GM19372 (cell line): ENCODE measurements around the gene ZNF816.
"Not testable (repeated sequence)": the region's sequence is repeated elsewhere in the genome, so short reads cannot be mapped to it uniquely, and the experiment has no call there.

Experiments used
- ATAC-seq: cut with Tn5 transposase; IDR thresholded peaks from one replicate; pipeline ENCODE4 v1.9.1; 2021; ENCODE audit warnings: mild to moderate bottlenecking, low read depth, moderate library complexity; ENCODE audit not compliant: unreplicated experiment

The ZNF816 gene

DNA sequence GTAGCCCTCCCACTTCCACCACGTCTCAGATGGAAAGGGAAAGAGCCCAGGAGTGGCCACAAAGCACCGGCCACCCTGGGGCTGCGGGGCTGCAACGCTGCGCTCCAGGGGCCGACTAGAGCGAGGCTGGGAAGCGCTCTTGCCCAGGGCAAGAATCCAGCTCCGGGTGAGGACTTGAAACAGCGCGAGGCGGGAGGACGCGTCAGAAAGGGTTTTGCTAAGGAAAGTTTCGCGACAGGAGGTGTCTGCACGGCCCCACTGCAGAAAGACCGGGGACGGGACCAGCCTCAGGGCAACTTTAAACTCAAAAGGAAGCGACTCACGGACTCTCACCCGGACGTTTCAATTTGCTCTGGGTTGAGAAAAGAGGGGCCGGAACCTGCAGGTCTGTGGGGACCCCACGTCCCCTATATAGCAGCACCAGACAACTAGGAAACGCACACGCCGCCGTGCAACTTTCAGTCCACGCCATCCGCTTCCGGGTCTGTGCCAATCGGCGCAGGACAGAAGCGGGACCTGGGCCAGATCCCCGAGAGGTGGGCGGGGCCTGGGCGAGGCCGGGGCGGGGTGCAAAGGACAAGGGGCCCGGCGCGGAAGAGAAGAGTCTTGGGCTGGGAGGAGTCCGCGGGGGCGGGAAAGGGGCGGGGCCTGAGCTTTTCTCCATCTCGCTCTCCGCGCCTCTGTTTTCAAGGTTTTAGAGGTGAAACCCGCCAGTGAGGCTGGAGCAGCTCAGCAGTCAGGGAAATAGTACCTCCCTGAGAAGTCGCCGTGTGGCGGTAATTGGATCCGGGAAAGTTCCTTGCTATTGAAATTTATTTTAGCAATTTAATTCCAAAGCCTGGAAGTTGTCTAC, at the start of gene ZNF816:
Gene ZNF816 (minus strand): TSS at position 488 of the 853 bp plus-strand sequence. CDS start 6,792 bp downstream, outside the sequence.
- peak; percentile 98 for ATAC-seq

- no peak for ATAC-seq
Observed at GRCh38 chr19:53012006-53012405, 49.3 kb upstream of the ZNF816 start.

- ATAC-seq: no peak
Observed at GRCh38 chr19:53010494-53010893, 47.8 kb upstream of the ZNF816 start.

- ATAC-seq: no peak
Observed at GRCh38 chr19:53008061-53008778, 45.5 kb upstream of the ZNF816 start.

GRCh38 chr19:53007606-53008005, 44.9 kb upstream of the ZNF816 start:
- ATAC-seq: no peak

DNA sequence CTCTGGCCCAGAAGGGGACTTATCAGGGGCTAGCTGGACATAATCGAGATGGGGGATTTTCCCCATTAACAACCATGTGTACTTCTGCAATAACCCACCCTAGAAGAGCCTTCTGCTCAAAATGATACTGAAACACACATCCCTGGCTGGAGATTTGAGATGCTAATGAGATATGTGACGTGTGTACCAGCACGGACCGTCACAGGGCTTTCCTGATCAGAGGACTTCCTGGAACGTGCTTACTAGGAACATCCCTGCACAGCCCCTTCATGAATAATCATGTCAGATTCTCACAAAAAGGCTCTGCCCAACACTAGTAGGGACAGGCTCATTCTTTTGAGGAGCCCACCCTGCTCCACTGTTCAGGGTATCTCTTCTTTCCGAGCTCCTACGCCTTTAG, 44.5 kb upstream of the ZNF816 start:
- ATAC-seq: no peak

DNA sequence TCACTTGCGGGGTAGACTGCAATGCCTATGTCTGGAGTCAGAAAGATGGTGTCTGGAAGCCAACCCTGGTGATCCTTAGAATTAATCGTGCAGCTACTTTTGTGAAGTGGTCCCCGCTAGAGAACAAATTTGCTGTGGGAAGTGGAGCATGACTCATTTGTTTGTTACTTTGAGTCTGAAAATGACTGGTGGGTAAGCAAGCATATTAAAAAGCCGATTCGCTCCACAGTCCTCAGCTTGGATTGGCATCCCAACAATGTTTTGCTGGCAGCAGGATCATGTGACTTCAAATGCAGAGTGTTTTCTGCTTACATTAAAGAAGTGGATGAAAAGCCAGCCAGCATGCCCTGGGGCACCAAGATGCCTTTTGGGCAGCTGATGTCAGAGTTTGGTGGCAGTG, 41.6 kb upstream of the ZNF816 start:
- no peak for ATAC-seq

DNA sequence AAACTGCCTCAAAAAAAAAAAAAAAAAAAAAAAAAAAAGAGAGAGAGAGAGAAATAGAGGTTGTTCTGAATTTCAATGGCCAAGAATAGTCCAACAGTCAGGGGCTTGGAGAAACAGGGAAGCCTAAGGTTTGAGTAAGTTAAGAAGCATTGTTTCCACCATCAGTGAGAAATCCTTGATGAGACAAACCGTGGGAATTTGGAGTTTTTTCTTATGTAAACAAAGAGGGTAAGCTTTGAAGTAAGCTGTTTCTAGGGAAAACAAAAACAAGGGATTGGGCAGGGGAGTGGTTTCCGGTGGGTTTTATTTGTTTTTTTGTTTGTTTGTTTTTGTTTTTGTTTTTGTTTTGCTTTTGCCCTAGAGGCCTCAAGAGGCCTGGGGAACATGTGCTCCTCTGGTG, 39.8 kb upstream of the ZNF816 start:
- no peak for ATAC-seq

DNA sequence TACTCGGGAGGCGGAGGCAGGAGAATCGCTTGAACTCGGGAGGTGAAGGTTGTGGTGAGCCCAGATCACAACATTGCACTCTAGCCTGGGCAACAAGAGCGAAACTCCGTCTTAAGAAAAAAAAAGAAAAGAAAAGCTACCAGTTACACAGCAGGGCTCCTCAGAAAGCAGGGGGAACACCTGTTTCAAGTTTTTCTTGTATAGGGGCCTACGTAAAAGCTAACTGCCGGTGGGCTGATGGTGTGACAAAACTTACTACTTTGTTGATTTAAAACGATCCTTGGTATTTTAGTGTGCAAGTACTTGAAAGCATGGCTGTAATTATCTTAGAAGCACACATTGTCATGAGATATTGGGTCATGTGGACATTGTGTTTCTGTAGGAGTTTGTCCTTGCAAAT, 35.3 kb upstream of the ZNF816 start:
- no peak for ATAC-seq

DNA sequence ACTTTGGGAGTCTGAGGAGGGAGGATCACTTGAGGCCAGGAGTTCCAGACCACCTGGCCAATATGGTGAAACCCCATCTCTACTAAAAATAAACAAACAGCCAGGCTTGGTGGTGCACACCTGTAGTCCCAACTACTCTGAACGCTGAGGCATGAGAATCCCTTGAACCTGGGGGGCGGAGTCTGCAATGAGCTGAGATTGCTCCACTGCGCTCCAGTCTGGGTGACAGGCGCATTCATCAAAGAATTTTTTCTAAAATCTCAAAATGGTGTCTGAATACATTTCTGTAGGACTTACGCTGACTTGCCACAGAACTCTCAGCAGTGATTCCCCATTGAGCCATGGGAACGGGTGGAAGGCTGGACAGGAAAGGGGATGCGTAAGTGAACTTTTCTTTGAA, 33.0 kb upstream of the ZNF816 start:
- ATAC-seq: no peak

DNA sequence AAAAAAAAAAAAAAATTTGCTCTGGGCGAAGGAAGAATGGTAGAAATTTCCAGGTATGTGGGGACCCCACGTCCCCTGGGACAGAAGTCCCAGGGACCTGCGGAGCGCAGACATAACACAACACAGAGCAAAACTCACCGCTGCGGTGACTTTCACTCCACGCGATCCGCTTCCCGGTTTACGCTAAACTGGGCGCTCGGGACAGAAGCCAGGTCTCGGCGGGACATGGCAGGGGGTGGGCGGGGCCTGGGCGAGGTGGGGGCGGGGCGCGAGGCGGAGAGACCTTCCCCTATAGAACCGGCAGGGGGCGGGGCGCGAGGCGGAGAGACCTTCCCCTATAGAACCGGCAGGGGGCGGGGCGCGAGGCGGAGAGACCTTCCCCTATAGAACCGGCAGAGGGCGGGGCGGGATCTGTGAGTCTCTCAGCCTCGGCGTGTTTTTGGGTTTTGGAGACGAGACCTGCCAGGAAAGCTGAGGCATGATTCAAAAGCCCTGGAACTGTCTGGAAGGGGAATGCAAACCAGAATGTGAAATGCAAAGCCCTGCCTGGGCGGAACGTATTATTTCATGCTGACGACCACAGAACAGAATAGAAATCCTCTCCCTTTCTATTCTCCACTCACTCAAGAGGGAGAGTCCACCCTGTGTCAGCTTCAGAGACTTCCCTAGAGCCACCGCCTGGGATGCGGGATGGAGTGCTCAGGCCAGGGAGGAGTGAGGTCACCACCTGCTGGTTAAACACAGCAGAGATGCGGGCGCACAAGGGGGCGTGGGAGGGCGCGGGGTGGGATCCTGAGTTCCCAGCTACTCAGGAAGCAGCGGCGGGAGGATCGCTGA, 30.9 kb upstream of the ZNF816 start:
- no peak for ATAC-seq

DNA sequence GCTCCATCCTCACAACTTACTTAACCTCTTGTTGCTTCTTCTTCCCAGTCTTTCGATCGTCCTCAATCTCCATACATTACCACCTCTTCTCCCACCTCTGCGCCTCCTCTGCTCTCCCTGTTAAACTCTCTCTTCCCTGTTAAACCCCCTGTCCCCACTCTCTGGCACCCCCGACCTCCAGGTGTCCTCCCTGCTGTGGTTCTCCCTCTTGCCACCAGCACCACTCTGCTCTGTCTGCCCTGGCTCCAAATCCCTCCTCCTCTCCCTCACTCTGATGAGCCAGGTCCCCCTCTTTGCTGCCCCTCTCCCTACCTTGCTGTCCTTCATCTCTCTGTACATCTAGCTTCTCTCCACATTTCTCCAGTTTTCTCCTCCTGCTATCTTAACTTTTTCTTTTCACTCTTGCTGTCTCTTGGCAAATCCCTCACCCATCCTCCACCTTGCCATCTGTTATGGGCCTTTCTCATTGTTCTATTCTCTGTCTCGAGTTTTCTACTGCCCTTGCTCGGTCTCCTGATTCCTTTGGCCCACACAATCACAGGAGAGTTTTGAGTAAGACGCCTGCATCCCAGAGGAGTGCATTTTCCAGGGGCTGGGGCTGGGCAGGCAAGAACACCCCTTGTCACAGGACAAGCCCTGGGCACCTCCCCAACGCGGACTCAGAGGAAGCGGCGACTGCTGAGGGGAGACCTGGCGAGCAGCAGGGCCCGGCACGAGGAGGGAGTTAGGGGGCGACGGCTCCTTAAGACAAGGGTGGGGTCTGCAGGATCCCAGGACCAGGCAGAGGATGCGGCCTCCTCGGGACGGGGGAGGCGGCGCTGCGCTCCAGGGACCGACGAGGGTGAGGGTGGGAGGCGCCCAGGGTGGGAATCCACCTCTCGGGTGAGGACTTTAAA, 29.7 kb upstream of the ZNF816 start:
- no peak for ATAC-seq

GRCh38 chr19:52991484-52991883, 28.8 kb upstream of the ZNF816 start:
- no peak for ATAC-seq

- no peak for ATAC-seq
Observed at GRCh38 chr19:52990759-52991418, 28.2 kb upstream of the ZNF816 start.

GRCh38 chr19:52988506-52988905, 25.8 kb upstream of the ZNF816 start:
- no peak for ATAC-seq

GRCh38 chr19:52987221-52987620, 24.5 kb upstream of the ZNF816 start:
- no peak for ATAC-seq

DNA sequence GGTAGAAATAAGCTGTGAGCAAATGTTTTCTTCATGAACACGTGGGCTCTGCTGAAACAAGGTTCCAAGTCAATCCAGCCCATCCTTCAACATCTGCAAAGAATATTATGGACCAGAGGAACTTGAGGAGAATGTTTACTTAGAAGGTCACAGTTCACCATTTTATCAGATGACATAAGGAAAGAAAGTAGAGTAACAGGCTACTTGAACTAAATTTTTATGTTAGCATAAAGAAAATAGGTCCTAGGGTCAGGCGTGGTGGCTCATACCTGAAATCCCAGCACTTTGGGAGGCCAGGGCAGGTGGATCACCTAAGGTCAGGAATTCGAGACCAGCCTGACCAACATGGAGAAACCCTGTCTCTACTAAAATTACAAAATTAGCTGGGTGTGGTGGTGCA, 20.5 kb upstream of the ZNF816 start:
- not testable (repeated sequence) for ATAC-seq

- ATAC-seq: no peak
Observed at GRCh38 chr19:52981329-52981728, 18.6 kb upstream of the ZNF816 start.

- no peak for ATAC-seq
Observed at GRCh38 chr19:52967772-52968171, 5.1 kb upstream of the ZNF816 start.
